ENCODE data around the gene CREB1.

DNA sequence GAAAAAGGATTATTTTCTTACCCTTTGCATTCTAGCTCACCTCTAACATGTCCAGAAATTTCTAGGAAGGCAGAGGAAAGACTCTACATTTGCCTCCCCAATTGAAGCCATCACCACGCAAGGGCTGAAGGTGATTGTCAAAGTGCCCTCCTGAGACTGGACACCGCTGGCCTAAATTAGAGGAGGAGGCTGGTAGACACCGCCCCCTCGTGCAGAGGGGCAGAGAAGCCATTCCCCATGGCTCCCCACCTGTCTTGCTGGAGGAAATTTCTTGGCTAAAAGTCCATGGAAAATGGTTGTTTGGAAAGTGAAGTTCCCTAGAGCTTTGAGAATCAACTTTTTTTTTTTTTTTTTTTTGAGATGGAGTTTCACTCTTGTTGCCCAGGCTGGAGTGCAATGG, 31.3 kb upstream of the CREB1 start:
- TF ChIP-seq, protein P1, sequence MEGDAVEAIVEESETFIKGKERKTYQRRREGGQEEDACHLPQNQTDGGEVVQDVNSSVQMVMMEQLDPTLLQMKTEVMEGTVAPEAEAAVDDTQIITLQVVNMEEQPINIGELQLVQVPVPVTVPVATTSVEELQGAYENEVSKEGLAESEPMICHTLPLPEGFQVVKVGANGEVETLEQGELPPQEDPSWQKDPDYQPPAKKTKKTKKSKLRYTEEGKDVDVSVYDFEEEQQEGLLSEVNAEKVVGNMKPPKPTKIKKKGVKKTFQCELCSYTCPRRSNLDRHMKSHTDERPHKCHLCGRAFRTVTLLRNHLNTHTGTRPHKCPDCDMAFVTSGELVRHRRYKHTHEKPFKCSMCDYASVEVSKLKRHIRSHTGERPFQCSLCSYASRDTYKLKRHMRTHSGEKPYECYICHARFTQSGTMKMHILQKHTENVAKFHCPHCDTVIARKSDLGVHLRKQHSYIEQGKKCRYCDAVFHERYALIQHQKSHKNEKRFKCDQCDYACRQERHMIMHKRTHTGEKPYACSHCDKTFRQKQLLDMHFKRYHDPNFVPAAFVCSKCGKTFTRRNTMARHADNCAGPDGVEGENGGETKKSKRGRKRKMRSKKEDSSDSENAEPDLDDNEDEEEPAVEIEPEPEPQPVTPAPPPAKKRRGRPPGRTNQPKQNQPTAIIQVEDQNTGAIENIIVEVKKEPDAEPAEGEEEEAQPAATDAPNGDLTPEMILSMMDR (conservative IDR thresholded peaks at IDR 0.05 in 1 of 2, IDR thresholded peaks at IDR 0.05 in 1 of 2; ENCODE audit: extremely low read depth in 1 of 2, insufficient read depth in 1 of 2, low read depth in 1 of 2, low read length in 2 of 2): no peak
- TF ChIP-seq EZH2 (IDR thresholded peaks at IDR 0.05; ENCODE audit: borderline replicate concordance, low read length): no peak
